HepG2 (cell line): ENCODE results near the gene LRR1. TPM values are rescaled to one million over a fixed set of nuclear protein-coding genes. Genes with fewer than 3 reads are reported as not detected.

Source experiments
- ATAC-seq: fragments of 200-7000 bp; cut with Tn5 transposase; 3 replicates; pipeline ENCODE4 v1.9.1; 2020; ENCODE audit warnings: mild to moderate bottlenecking, moderate library complexity
- BruUV-seq: library from RNA; stranded (reverse); fragments of 400-500 nt; replicated peaks from 2 replicates; lab custom pipeline; 2021; lab: Mats Ljungman, UMichigan
- CTCF ChIA-PET: fragments of 300-600 bp; formaldehyde crosslinking; extraction: SDS; loops from one replicate; lab custom pipeline; 2021; ENCODE audit warnings: low total read pairs, inconsistent platforms, low intra/inter-chr PET ratio; lab: Yijun Ruan, JAX
- POLR2A ChIA-PET: fragments of 350-600 bp; sonication (Branson Sonifier 250); formaldehyde crosslinking; loops from one replicate; lab custom pipeline; 2020; ENCODE audit warnings: antibody characterized with exemption, inconsistent platforms; lab: Yijun Ruan, JAX
- DNase-seq: peaks from one replicate; pipeline ENCODE4 v3.0.0-alpha.2; 2015; ENCODE audit warnings: low spot score
- FAIRE-seq: peaks from 3 replicates; lab custom pipeline; 2011; peaks lifted over from hg19 to GRCh38; lab: Jason Lieb, UNC
- H2AFZ ChIP-seq: one replicate; pipeline ENCODE4 v1.6.1; 2011; ENCODE audit warnings: low read length, inconsistent platforms
- H3K27ac ChIP-seq: fragments of 300-600 bp; 3 replicates; pipeline ENCODE4 v1.8.0; 2011; ENCODE audit warnings: mixed run types, mild to moderate bottlenecking, mixed read lengths, low read length, inconsistent platforms; ENCODE audit not compliant: insufficient read depth; ENCODE audit errors: extremely low read length
- H3K27me3 ChIP-seq, 2 experiments: fragments of 200-600 bp in 1 of 2; 2 replicates in 1 of 2; 3 replicates in 1 of 2; pipeline versions ENCODE4 v1.6.0 to v1.8.0; 2011; ENCODE audit warnings: low read length in 2 of 2, mild to moderate bottlenecking in 2 of 2, moderate library complexity in 2 of 2, inconsistent platforms in 1 of 2; ENCODE audit not compliant: insufficient read depth in 2 of 2, control insufficient read depth in 1 of 2
- H3K36me3 ChIP-seq, 2 experiments: fragments of 200-600 bp in 1 of 2; replicated peaks in 1 of 2; 2 replicates in 1 of 2; 3 replicates in 1 of 2; pipeline versions ENCODE4 v1.5.1 to v1.8.0; 2011; ENCODE audit warnings: low read length in 2 of 2, inconsistent platforms in 1 of 2; ENCODE audit not compliant: insufficient read depth in 2 of 2, control insufficient read depth in 1 of 2
- H3K4me1 ChIP-seq: 2 replicates; pipeline ENCODE4 v1.5.1; 2012; ENCODE audit warnings: low read length, inconsistent platforms; ENCODE audit not compliant: insufficient read depth
- H3K4me2 ChIP-seq: 2 replicates; pipeline ENCODE4 v1.6.0; 2011; ENCODE audit warnings: low read depth, low read length, inconsistent platforms
- H3K4me3 ChIP-seq, 3 experiments: fragments of 200-600 bp in 1 of 3; sonication (generic), shearing (Covaris generic) in 1 of 3; replicated peaks in 1 of 3; 2 replicates each; pipeline ENCODE4 v1.5.1; 2011 to 2016; ENCODE audit warnings: low read length in 3 of 3, inconsistent platforms in 2 of 3, low read depth in 2 of 3, mild to moderate bottlenecking in 2 of 3, control low read depth in 1 of 3, mixed read lengths in 1 of 3; ENCODE audit not compliant: insufficient read depth in 1 of 3
- H3K79me2 ChIP-seq: one replicate; pipeline ENCODE4 v1.6.1; 2011; ENCODE audit warnings: low read length, inconsistent platforms; ENCODE audit not compliant: insufficient read depth
- H3K9ac ChIP-seq: 2 replicates; pipeline ENCODE4 v1.6.0; 2011; ENCODE audit warnings: mild to moderate bottlenecking, low read depth, low read length, inconsistent platforms; ENCODE audit not compliant: insufficient read depth
- H3K9me3 ChIP-seq: 2 replicates; pipeline ENCODE4 v1.5.1; 2012; ENCODE audit warnings: mild to moderate bottlenecking, low read length
- H4K20me1 ChIP-seq: 2 replicates; pipeline ENCODE4 v1.6.0; 2011; ENCODE audit warnings: inconsistent platforms, mild to moderate bottlenecking, low read length, moderate library complexity; ENCODE audit not compliant: insufficient read depth
- CBX2 ChIP-seq, 2 experiments: fragments of 200-600 bp in 1 of 2; sonication (generic); formaldehyde crosslinking in 1 of 2; IDR thresholded peaks; 2 replicates each; pipeline versions ENCODE4 v1.7.0 to v1.8.1; 2018 to 2022; ENCODE audit warnings: low read depth in 2 of 2, low read length in 1 of 2, mild to moderate bottlenecking in 1 of 2, missing genetic modification reagents in 1 of 2
- CREB1 ChIP-seq, 2 experiments: fragments of 450-650 bp in 1 of 2; IDR thresholded peaks; 2 replicates each; pipeline ENCODE4 v1.6.1; 2016 to 2017; ENCODE audit warnings: control low read depth in 1 of 2, mild to moderate bottlenecking in 1 of 2, missing compliant biosample characterization in 1 of 2, missing genetic modification characterization in 1 of 2
- EZH2 ChIP-seq: conservative IDR thresholded peaks from 2 replicates; pipeline ENCODE4 v1.6.1; 2012; ENCODE audit warnings: mild to moderate bottlenecking, low read depth, low read length, moderate library complexity
- FLYWCH1 ChIP-seq: sonication (generic); formaldehyde crosslinking; IDR thresholded peaks from 2 replicates; pipeline ENCODE4 v1.8.1; 2023; ENCODE audit warnings: mild to moderate bottlenecking, missing genetic modification reagents
- GPN1 ChIP-seq: sonication (generic); formaldehyde crosslinking; IDR thresholded peaks from 2 replicates; pipeline ENCODE4 v1.5.1; 2020; ENCODE audit warnings: missing genetic modification reagents, borderline replicate concordance
- HMG20A ChIP-seq: IDR thresholded peaks from 2 replicates; pipeline ENCODE4 v1.6.1; 2016; ENCODE audit warnings: borderline replicate concordance
- HOXA5 ChIP-seq: sonication (generic); formaldehyde crosslinking; IDR thresholded peaks from 2 replicates; pipeline ENCODE4 v1.4.0; 2020; ENCODE audit warnings: missing genetic modification reagents
- KLF16 ChIP-seq, 2 experiments: sonication (generic) in 1 of 2; formaldehyde crosslinking in 1 of 2; IDR thresholded peaks; 2 replicates each; pipeline versions ENCODE4 v1.6.1 to v1.8.0; 2016 to 2023; ENCODE audit warnings: missing genetic modification reagents in 2 of 2, missing compliant biosample characterization in 1 of 2
- KMT2B ChIP-seq: IDR thresholded peaks from 2 replicates; pipeline ENCODE4 v1.6.1; 2016; ENCODE audit warnings: missing genetic modification reagents, missing compliant biosample characterization
- MAZ ChIP-seq, 2 experiments: sonication (generic) in 1 of 2; formaldehyde crosslinking in 1 of 2; IDR thresholded peaks; 2 replicates each; pipeline versions ENCODE4 v1.5.0 to v1.6.1; 2012 to 2020; ENCODE audit warnings: low read depth in 2 of 2, mild to moderate bottlenecking in 2 of 2, borderline replicate concordance in 1 of 2, improper control_type of control experiment in 1 of 2, low read length in 1 of 2, missing genetic modification reagents in 1 of 2, moderate library complexity in 1 of 2
- NFYC ChIP-seq: IDR thresholded peaks from 2 replicates; pipeline ENCODE4 v1.6.1; 2016; ENCODE audit warnings: missing genetic modification reagents, missing compliant biosample characterization
- RBM22 ChIP-seq: fragments of 200-400 bp; formaldehyde crosslinking; optimal IDR thresholded peaks from 2 replicates; pipeline ENCODE3; 2017; ENCODE audit warnings: mild to moderate bottlenecking, low read length, moderate library complexity
- RFX5 ChIP-seq: IDR thresholded peaks from 2 replicates; pipeline ENCODE4 v1.6.1; 2011; ENCODE audit warnings: low read depth, low read length, improper control_type of control experiment
- SMC3 ChIP-seq: IDR thresholded peaks from 2 replicates; pipeline ENCODE4 v1.6.1; 2011; ENCODE audit warnings: low read length, improper control_type of control experiment
- TBP ChIP-seq: sonication (generic); formaldehyde crosslinking; IDR thresholded peaks from 2 replicates; pipeline ENCODE4 v1.5.0; 2020; ENCODE audit warnings: missing genetic modification reagents
- TCF7L2 ChIP-seq: IDR thresholded peaks from 2 replicates; pipeline ENCODE4 v1.6.1; 2011; ENCODE audit warnings: mild to moderate bottlenecking, low read depth, low read length, moderate library complexity
- ZFAT ChIP-seq: sonication (generic); formaldehyde crosslinking; conservative IDR thresholded peaks from 2 replicates; pipeline ENCODE4 v1.8.1; 2023; ENCODE audit warnings: missing genetic modification reagents, inconsistent platforms
- ZNF10 ChIP-seq: sonication (generic); formaldehyde crosslinking; IDR thresholded peaks from 2 replicates; pipeline ENCODE4 v1.4.0; 2020; ENCODE audit warnings: mild to moderate bottlenecking, low read depth, missing genetic modification reagents, borderline replicate concordance
- ZNF17 ChIP-seq: sonication (generic); formaldehyde crosslinking; IDR thresholded peaks from 2 replicates; pipeline ENCODE4 v1.5.0; 2020; ENCODE audit warnings: mild to moderate bottlenecking, missing genetic modification reagents
- ZNF225 ChIP-seq: sonication (generic); formaldehyde crosslinking; IDR thresholded peaks from 2 replicates; pipeline ENCODE4 v1.4.0; 2020; ENCODE audit warnings: mild to moderate bottlenecking, missing genetic modification reagents
- ZNF251 ChIP-seq: sonication (generic); formaldehyde crosslinking; IDR thresholded peaks from 2 replicates; pipeline ENCODE4 v1.9.0; 2021; ENCODE audit warnings: mild to moderate bottlenecking, missing genetic modification reagents
- ZNF34 ChIP-seq: sonication (generic); formaldehyde crosslinking; IDR thresholded peaks from 2 replicates; pipeline ENCODE4 v1.4.0; 2020; ENCODE audit warnings: mild to moderate bottlenecking, missing genetic modification reagents, borderline replicate concordance
- WGBS: methylation state at CpG from one replicate; pipeline ENCODE4 v1.1.6; 2017; ENCODE audit warnings: low lambda C conversion rate; 5-methylcytosine and 5-hydroxymethylcytosine counted together
- in situ Hi-C: cut with HindIII; loops from 2 replicates; pipeline ENCODE4 v1.10.0; 2017; ENCODE audit warnings: low pct_unique_long_range_greater_than_20kb; ENCODE audit not compliant: extremely low pct_ligation_motif_present
- intact Hi-C: fragments of 100-400 bp; cut with micrococcal nuclease; formaldehyde crosslinking; loops from one replicate; pipeline ENCODE4 v1.10.0; 2022; ENCODE audit not compliant: unreplicated experiment
- polyA plus RNA-seq, 8 experiments: library from polyadenylated mRNA; depleted of rRNA in 3 of 8; stranded (reverse) in 7 of 8; unstranded in 1 of 8; fragments of >200 nt; fragmentation: Illumina TruSeq in 4 of 8; extraction: Trizol in 4 of 8; gene quantifications; 2 replicates each; pipeline versions ENCODE4 v1.2.1 to v1.2.3, GENCODE V29; 2011 to 2016; ENCODE audit warnings: low read depth in 4 of 8, missing spikeins in 1 of 8, mixed read lengths in 1 of 8; ENCODE audit not compliant: insufficient read depth in 1 of 8
- total RNA-seq, 5 experiments: library from RNA; depleted of rRNA; stranded (reverse); fragments of >200 nt; fragmentation: Illumina TruSeq; extraction: Trizol; gene quantifications; 2 replicates each; pipeline ENCODE4 v1.2.3, GENCODE V29; 2016; ENCODE audit warnings: low read depth in 1 of 5
- TF ChIP-seq, protein P1 (sequence below): sonication (generic); formaldehyde crosslinking; IDR thresholded peaks from 2 replicates; pipeline ENCODE4 v1.8.1; 2023; ENCODE audit warnings: mild to moderate bottlenecking, missing genetic modification reagents, borderline replicate concordance
- TF ChIP-seq, protein P2 (sequence below): sonication (generic); formaldehyde crosslinking; IDR thresholded peaks from 2 replicates; pipeline ENCODE4 v1.5.1; 2020; ENCODE audit warnings: mild to moderate bottlenecking, moderate library complexity, missing genetic modification reagents

The LRR1 gene
- total and polyA plus RNA-seq, 2 of the 13 experiments (the other 11 are each of a cell fraction or from before 2014, with no cell fraction given), result 7.0 to 36.2 TPM

DNA sequence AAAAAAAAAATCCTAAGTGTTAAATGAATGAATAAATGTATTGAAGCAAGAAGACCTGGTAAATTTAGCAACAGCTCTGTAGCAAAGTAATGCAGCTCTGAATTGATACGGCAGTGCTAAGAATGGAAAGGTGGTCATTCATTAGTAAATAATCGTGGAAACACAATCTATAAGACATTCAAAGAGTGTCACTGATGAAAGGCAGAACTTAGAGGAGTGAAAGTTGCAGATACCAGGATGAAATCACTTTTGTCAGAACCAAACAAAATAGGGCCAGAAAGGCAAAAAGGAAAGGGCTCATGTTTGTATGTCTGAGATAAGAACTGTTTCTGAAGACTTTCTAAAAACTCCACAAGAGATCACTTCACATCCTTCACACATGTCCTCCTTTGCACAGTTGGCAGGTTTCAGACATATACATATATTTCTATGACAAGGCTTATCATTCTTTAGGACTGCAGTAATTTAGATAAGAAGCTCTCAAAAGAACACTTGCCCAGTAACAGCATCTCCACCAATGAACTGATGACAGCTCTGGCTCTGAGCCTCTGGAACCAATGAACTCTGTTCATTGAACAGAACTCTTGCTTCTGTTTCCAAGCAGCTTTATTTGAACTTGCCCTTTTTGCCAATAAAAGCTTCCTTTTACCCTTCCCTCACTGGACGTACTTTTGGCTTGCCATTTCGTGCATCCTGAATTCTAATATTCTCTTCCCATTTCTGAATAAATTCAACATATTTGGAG, 4.2 kb upstream of the LRR1 start:
- peaks cover 13% of the 10 kb centered on the region for H3K79me2 ChIP-seq
- H3K4me2 ChIP-seq, result peak overlapping the region; percentile 65
- ChIA-PET POLR2A (interaction anchor here (2.1 to 5.7 kb wide), 3 partner anchors 9 to 40 kb away, joined by 7 to 97 read pairs (median 28); partner anchors contain the start of genes DNAAF2, MGAT2, RPL36AL and RPS29), CTCF (interaction anchor here (2.5 kb wide), 1 partner anchor 8 kb away, joined by 10 read pairs; the partner anchor contains the start of gene RPS29)
- H3K27ac ChIP-seq, result peak overlapping the region; percentile 97
- peak overlapping the region in 1 of 3 experiments; percentile 34; a peak in 1 of 6 replicates for H3K4me3 ChIP-seq
- ATAC-seq (peak; percentile 22), DNase-seq (no peak), FAIRE-seq (peak; percentile 60)
- H3K9me3 ChIP-seq, result no peaks in the 10 kb centered on the region
- in situ Hi-C loops, result no loop called here
- 0 out of 2 replicates have a peak overlapping the region, but pooled peaks have one; percentile 40 for H3K9ac ChIP-seq
- no peaks in the 10 kb centered on the region for H4K20me1 ChIP-seq
- H3K36me3 ChIP-seq, result no peaks in the 10 kb centered on the region
- H3K27me3 ChIP-seq, result no peaks in the 10 kb centered on the region; a peak in 1 of 5 replicates
- H2AFZ ChIP-seq, result peak overlapping the region; percentile 20
- peaks cover 50% of the 10 kb centered on the region for H3K4me1 ChIP-seq
- BruUV-seq, result no TSS peak
- 2% methylated on average over 4 of the region's 4 CpGs for WGBS
- intact Hi-C loops, result loop anchor here (1.0 kb wide), 1 partner anchor 8 kb away; the partner anchor contains the start of gene RPS29
- TF ChIP-seq EZH2 (no peak), GPN1 (CRISPR knock-in tag) (no peak), RFX5 (peak; percentile 92), NFYC (CRISPR knock-in tag) (peak; percentile 63), ZNF17 (CRISPR knock-in tag) (no peak), ZNF10 (CRISPR knock-in tag) (no peak), KLF16 (CRISPR knock-in tag; IDR thresholded peaks at IDR 0.05) (no peak), CREB1 (IDR thresholded peaks at IDR 0.05) (no peak), CREB1 (CRISPR knock-in tag; IDR thresholded peaks at IDR 0.05) (0 out of 2 replicates have a peak, but pooled peaks have one; percentile 11), MAZ (IDR thresholded peaks at IDR 0.05; ENCODE audit: borderline replicate concordance, low read depth, low read length) (no peak), MAZ (CRISPR knock-in tag; IDR thresholded peaks at IDR 0.05; ENCODE audit: low read depth) (no peak), CBX2 (IDR thresholded peaks at IDR 0.05; ENCODE audit: low read depth, low read length) (no peak), CBX2 (CRISPR knock-in tag; IDR thresholded peaks at IDR 0.05; ENCODE audit: low read depth) (no peak), FLYWCH1 (CRISPR knock-in tag) (no peak), TBP (CRISPR knock-in tag) (no peak), ZNF34 (CRISPR knock-in tag) (no peak), SMC3 (no peak), HOXA5 (CRISPR knock-in tag) (no peak), HMG20A (CRISPR knock-in tag) (no peak), ZFAT (no peak), KMT2B (CRISPR knock-in tag) (no peak), RBM22 (no peak), ZNF251 (CRISPR knock-in tag) (no peak), TCF7L2 (no peak), ZNF225 (no peak)
- TF ChIP-seq, protein P1, sequence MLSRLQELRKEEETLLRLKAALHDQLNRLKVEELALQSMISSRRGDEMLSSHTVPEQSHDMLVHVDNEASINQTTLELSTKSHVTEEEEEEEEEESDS, result no peak
- TF ChIP-seq, protein P2, sequence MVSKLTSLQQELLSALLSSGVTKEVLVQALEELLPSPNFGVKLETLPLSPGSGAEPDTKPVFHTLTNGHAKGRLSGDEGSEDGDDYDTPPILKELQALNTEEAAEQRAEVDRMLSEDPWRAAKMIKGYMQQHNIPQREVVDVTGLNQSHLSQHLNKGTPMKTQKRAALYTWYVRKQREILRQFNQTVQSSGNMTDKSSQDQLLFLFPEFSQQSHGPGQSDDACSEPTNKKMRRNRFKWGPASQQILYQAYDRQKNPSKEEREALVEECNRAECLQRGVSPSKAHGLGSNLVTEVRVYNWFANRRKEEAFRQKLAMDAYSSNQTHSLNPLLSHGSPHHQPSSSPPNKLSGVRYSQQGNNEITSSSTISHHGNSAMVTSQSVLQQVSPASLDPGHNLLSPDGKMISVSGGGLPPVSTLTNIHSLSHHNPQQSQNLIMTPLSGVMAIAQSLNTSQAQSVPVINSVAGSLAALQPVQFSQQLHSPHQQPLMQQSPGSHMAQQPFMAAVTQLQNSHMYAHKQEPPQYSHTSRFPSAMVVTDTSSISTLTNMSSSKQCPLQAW (CRISPR knock-in tag), result no peak
